GM19043 (cell line): ENCODE data around the gene PHETA2.
A peak's percentile ranks its signal among the peaks of the same experiment; 100 is the strongest.
"Not testable (repeated sequence)": the region's sequence is repeated elsewhere in the genome, so short reads cannot be mapped to it uniquely, and the experiment has no call there.

Experiments
- ATAC-seq: cut with Tn5 transposase; IDR thresholded peaks from one replicate; pipeline ENCODE4 v1.9.1; 2021; ENCODE audit warnings: low read depth; ENCODE audit not compliant: unreplicated experiment

Gene PHETA2

GRCh38 chr22:42069801-42070516 is 4.1 kb upstream of the PHETA2 start:
- ATAC-seq, result peak; percentile 4

- peak; percentile 88 for ATAC-seq
Measured at GRCh38 chr22:42070517-42071422, 3.3 kb upstream of the PHETA2 start, which contains the start of gene NAGA. NAGA (minus strand) TSS chr22:42070812; CDS start chr22:42070297, 515 bp downstream.

- not testable (repeated sequence) for ATAC-seq
Measured at GRCh38 chr22:42071508-42071907, 2.5 kb upstream of the PHETA2 start.

GRCh38 chr22:42072606-42073330 is 1.3 kb upstream of the PHETA2 start:
- no peak for ATAC-seq

- ATAC-seq, result no peak
Measured at GRCh38 chr22:42073621-42074041, 417 bp upstream of the PHETA2 start.

GRCh38 chr22:42074846-42075676 is 1.0 kb downstream of the PHETA2 start:
- ATAC-seq, result no peak

GRCh38 chr22:42076764-42077485 is 2.9 kb downstream of the PHETA2 start:
- no peak for ATAC-seq

GRCh38 chr22:42077486-42078125 is 3.6 kb downstream of the PHETA2 start:
- ATAC-seq, result no peak

GRCh38 chr22:42078469-42079318 is 4.6 kb downstream of the PHETA2 start:
- ATAC-seq, result no peak

GRCh38 chr22:42079319-42080251 is 5.5 kb downstream of the PHETA2 start, which contains the start of gene SMDT1:
SMDT1 (plus strand) TSS chr22:42079700; CDS start chr22:42079769, 69 bp downstream.
- peak; percentile 71 for ATAC-seq

- no peak for ATAC-seq
Measured at GRCh38 chr22:42080287-42080686, 6.2 kb downstream of the PHETA2 start.

- ATAC-seq, result no peak
Measured at GRCh38 chr22:42083119-42083518, 9.1 kb downstream of the PHETA2 start.

- no peak for ATAC-seq
Measured at GRCh38 chr22:42084874-42085273, 10.8 kb downstream of the PHETA2 start.

- no peak for ATAC-seq
Measured at GRCh38 chr22:42086051-42086450, 12.0 kb downstream of the PHETA2 start.

GRCh38 chr22:42090596-42091454 is 16.8 kb downstream of the PHETA2 start, which contains the start of gene NDUFA6:
NDUFA6 (minus strand) TSS chr22:42090772; CDS start chr22:42090744, 28 bp downstream.
- peak; percentile 94 for ATAC-seq

- no peak for ATAC-seq
Measured at GRCh38 chr22:42091455-42091782, 17.4 kb downstream of the PHETA2 start.
